Epithelial cell of esophagus (primary cell): Measurements from ENCODE around the gene TCP11L2.

Experiments used
- DNase-seq: peaks from one replicate; pipeline ENCODE4 v3.0.0; 2010; ENCODE audit warnings: low read depth
- H3K4me3 ChIP-seq: 2 replicates; pipeline ENCODE4 v1.5.1; 2011; ENCODE audit warnings: mild to moderate bottlenecking, low read length, control low read depth
- CTCF ChIP-seq: IDR thresholded peaks from 2 replicates; pipeline ENCODE4 v1.5.1; 2011; ENCODE audit warnings: low read depth, mild to moderate bottlenecking, low read length, control low read depth, inconsistent platforms; ENCODE audit not compliant: insufficient read depth; ENCODE audit errors: missing control alignments

The TCP11L2 gene

GRCh38 chr12:106299202-106299774, 3.2 kb upstream of the TCP11L2 start:
- peak; percentile 34 for DNase-seq
- TF ChIP-seq CTCF: no peak
- H3K4me3 ChIP-seq: no peak overlapping the region

- TF ChIP-seq CTCF: no peak
- DNase-seq: no peak
Observed at GRCh38 chr12:106300761-106301160, 1.8 kb upstream of the TCP11L2 start.

GRCh38 chr12:106301241-106301610, 1.3 kb upstream of the TCP11L2 start:
- no peak for DNase-seq
- H3K4me3 ChIP-seq: no peak overlapping the region
- TF ChIP-seq CTCF: no peak

More at GRCh38 chr12:106300761-106301160, 1.8 kb upstream of the TCP11L2 start:
- no peak overlapping the region for H3K4me3 ChIP-seq

GRCh38 chr12:106301611-106302321, 767 bp upstream of the TCP11L2 start:
- H3K4me3 ChIP-seq: peak overlapping the region; percentile 55
- TF ChIP-seq CTCF: no peak
- DNase-seq: peak; percentile 73

- peak overlapping the region; percentile 92 for H3K4me3 ChIP-seq
- TF ChIP-seq CTCF: no peak
- peak; percentile 66 for DNase-seq
Observed at GRCh38 chr12:106303202-106303820, 778 bp downstream of the TCP11L2 start.

GRCh38 chr12:106304001-106304421, 1.5 kb downstream of the TCP11L2 start:
- DNase-seq: no peak
- H3K4me3 ChIP-seq: no peak overlapping the region
- TF ChIP-seq CTCF: no peak
